Liver (tissue), 9 donors: ENCODE data around the gene TTI1. TPM values are rescaled to one million over a fixed set of nuclear protein-coding genes. Genes with fewer than 3 reads are reported as not detected.

Experiments
- DNase-seq: peaks from one replicate; pipeline ENCODE4 v3.0.0-alpha.2; 2017; ENCODE audit warnings: low spot score
- H3K27ac ChIP-seq, 2 donors: one replicate each; pipeline ENCODE4 v1.7.0; 2013; ENCODE audit warnings: inconsistent platforms in 2 of 2, low read length in 2 of 2, control low read depth in 1 of 2, low read depth in 1 of 2, mild to moderate bottlenecking in 1 of 2
- H3K27me3 ChIP-seq, 4 donors: one replicate each; pipeline versions ENCODE4 v1.6.1 to v1.7.0; 2013; ENCODE audit warnings: low read length in 3 of 4, inconsistent platforms in 1 of 4, mild to moderate bottlenecking in 1 of 4, moderate library complexity in 1 of 4; ENCODE audit not compliant: control insufficient read depth in 4 of 4, insufficient read depth in 4 of 4
- H3K36me3 ChIP-seq, 4 donors: one replicate each; pipeline versions ENCODE4 v1.6.1 to v1.7.0; 2013; ENCODE audit warnings: low read length in 3 of 4, mild to moderate bottlenecking in 3 of 4, low read depth in 1 of 4, moderate library complexity in 1 of 4; ENCODE audit not compliant: control insufficient read depth in 4 of 4, insufficient read depth in 3 of 4
- H3K4me1 ChIP-seq, 4 donors: one replicate each; pipeline versions ENCODE4 v1.6.1 to v1.7.0; 2013; ENCODE audit warnings: low read length in 3 of 4, mild to moderate bottlenecking in 3 of 4, moderate library complexity in 1 of 4; ENCODE audit not compliant: control insufficient read depth in 4 of 4, insufficient read depth in 4 of 4
- H3K4me3 ChIP-seq, 3 donors: one replicate each; pipeline versions ENCODE4 v1.6.1 to v1.7.0; 2013; ENCODE audit warnings: low read length in 3 of 3, control low read depth in 1 of 3, low read depth in 1 of 3, mild to moderate bottlenecking in 1 of 3
- H3K9ac ChIP-seq, 2 donors: one replicate each; pipeline ENCODE4 v1.7.0; 2013; ENCODE audit warnings: low read length in 2 of 2, mild to moderate bottlenecking in 2 of 2, moderate library complexity in 2 of 2, control low read depth in 1 of 2, low read depth in 1 of 2
- H3K9me3 ChIP-seq, 4 donors: one replicate each; pipeline versions ENCODE4 v1.6.1 to v1.7.0; 2013; ENCODE audit warnings: low read length in 3 of 4; ENCODE audit not compliant: control insufficient read depth in 4 of 4
- EGR1 ChIP-seq, 2 donors: IDR thresholded peaks; 2 replicates each; pipeline ENCODE4 v1.6.1; 2016 to 2018; ENCODE audit warnings: antibody characterized with exemption in 2 of 2, low read depth in 2 of 2
- FOXA1 ChIP-seq: IDR thresholded peaks from 2 replicates; pipeline ENCODE4 v1.6.1; 2016; ENCODE audit warnings: antibody characterized with exemption
- FOXA2 ChIP-seq: IDR thresholded peaks from 2 replicates; pipeline ENCODE4 v1.6.1; 2016; ENCODE audit warnings: antibody characterized with exemption
- GABPA ChIP-seq, 2 donors: IDR thresholded peaks in 1 of 2; conservative IDR thresholded peaks in 1 of 2; 2 replicates each; pipeline ENCODE4 v1.6.1; 2016; ENCODE audit warnings: antibody characterized with exemption in 2 of 2, mild to moderate bottlenecking in 1 of 2, moderate library complexity in 1 of 2
- HNF4A ChIP-seq, 2 donors: conservative IDR thresholded peaks; 2 replicates each; pipeline ENCODE4 v1.6.1; 2016; ENCODE audit warnings: antibody characterized with exemption in 2 of 2, mild to moderate bottlenecking in 2 of 2
- HNF4G ChIP-seq: IDR thresholded peaks from 2 replicates; pipeline ENCODE4 v1.6.1; 2016; ENCODE audit warnings: antibody characterized with exemption
- JUND ChIP-seq, 2 donors: IDR thresholded peaks; 2 replicates each; pipeline ENCODE4 v1.6.1; 2016; ENCODE audit warnings: antibody characterized with exemption in 2 of 2
- NR2F2 ChIP-seq: IDR thresholded peaks from 2 replicates; pipeline ENCODE4 v1.6.1; 2016; ENCODE audit warnings: antibody characterized with exemption
- RAD21 ChIP-seq, 2 donors: IDR thresholded peaks; 2 replicates each; pipeline ENCODE4 v1.6.1; 2016; ENCODE audit warnings: antibody characterized with exemption in 2 of 2, mild to moderate bottlenecking in 2 of 2
- RXRA ChIP-seq, 2 donors: IDR thresholded peaks; 2 replicates each; pipeline ENCODE4 v1.6.1; 2017 to 2018; ENCODE audit warnings: antibody characterized with exemption in 2 of 2, mild to moderate bottlenecking in 1 of 2
- SP1 ChIP-seq: IDR thresholded peaks from 2 replicates; pipeline ENCODE4 v1.6.1; 2018; ENCODE audit warnings: antibody characterized with exemption, mild to moderate bottlenecking
- TAF1 ChIP-seq: conservative IDR thresholded peaks from 2 replicates; pipeline ENCODE4 v1.6.1; 2016; ENCODE audit warnings: antibody characterized with exemption, mild to moderate bottlenecking
- YY1 ChIP-seq: IDR thresholded peaks from 2 replicates; pipeline ENCODE4 v1.6.1; 2016; ENCODE audit warnings: antibody characterized with exemption, mild to moderate bottlenecking
- WGBS: extraction: QIAGEN DNeasy Blood & Tissue Kit; methylation state at CpG from one replicate; pipeline ENCODE4 v1.1.7; 2013; 5-methylcytosine and 5-hydroxymethylcytosine counted together
- polyA plus RNA-seq, 2 donors: library from polyadenylated mRNA; stranded (reverse) in 1 of 2; unstranded in 1 of 2; fragments of 200-250 nt in 1 of 2; fragments of >200 nt in 1 of 2; fragmentation: Nextera tagmentation in 1 of 2; extraction: Ambion mirVana in 1 of 2; gene quantifications; one replicate each; pipeline versions ENCODE4 v1.2.1 to v1.2.3, GENCODE V29; 2013 to 2015
- total RNA-seq, 2 donors: library from RNA; depleted of rRNA; stranded (reverse); fragments of >200 nt; gene quantifications; one replicate each; pipeline ENCODE4 v1.2.3, GENCODE V29; 2014
- TF ChIP-seq, protein P1 (sequence below): IDR thresholded peaks from 2 replicates; pipeline ENCODE4 v1.6.1; 2016; ENCODE audit warnings: antibody characterized with exemption
- TF ChIP-seq, protein P2 (sequence below): IDR thresholded peaks from 2 replicates; pipeline ENCODE4 v1.6.1; 2016; ENCODE audit warnings: antibody characterized with exemption, mild to moderate bottlenecking
- TF ChIP-seq, protein P3 (sequence below): IDR thresholded peaks from 2 replicates; pipeline ENCODE4 v1.6.1; 2016; ENCODE audit warnings: antibody characterized with exemption
- TF ChIP-seq, protein P4 (sequence below): fragments of 150-350 bp; IDR thresholded peaks from 2 replicates; pipeline ENCODE4 v1.5.1; 2017; ENCODE audit warnings: improper control_type of control experiment, low read depth, low read length; ENCODE audit not compliant: missing input control
- TF ChIP-seq, protein P5 (sequence below): IDR thresholded peaks from 2 replicates; pipeline ENCODE4 v1.6.1; 2016; ENCODE audit warnings: antibody characterized with exemption
- donor health status: healthy.
- donor health status: healthy.
- donor health status: healthy.
- donor health status: healthy.
- donor health status: healthy.

The TTI1 gene
- total and polyA plus RNA-seq, 4 donors: 4.6 to 20.4 (median 11.3) TPM

DNA sequence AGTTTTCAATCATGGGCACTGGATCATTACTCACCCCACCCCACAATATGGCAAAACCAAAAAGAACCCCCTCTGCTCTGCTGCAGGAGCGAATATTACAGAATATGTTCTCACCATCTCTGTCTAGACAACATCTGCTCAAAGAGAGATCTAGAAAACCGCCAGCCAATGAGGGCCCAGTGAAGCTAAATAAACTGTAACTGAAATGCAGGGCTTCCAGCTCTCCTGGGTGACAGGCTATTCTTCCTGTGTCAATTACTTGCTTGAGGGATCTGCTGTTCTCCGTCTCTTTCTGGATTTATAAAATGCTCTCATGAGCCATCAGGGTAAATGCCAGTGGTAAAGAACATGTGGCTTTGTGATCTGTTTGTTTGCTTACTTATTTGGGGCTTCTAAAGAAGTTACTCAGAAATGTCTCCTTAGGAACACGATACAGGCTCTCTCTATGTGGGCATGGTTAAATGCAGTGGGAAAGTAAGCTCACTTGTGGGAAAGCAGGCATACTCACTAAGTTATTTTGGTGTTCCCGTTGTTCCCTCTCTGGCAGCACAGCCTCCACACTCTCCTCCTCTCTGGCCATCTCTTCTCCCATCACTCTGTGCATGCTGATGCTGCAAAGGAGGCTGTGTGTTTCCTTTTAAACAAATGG lies 44.8 kb downstream of the TTI1 start:
- H3K36me3 ChIP-seq: no peaks in the 10 kb centered on the region
- no peak overlapping the region for H3K27ac ChIP-seq
- H3K27me3 ChIP-seq: no peaks in the 10 kb centered on the region
- no peak for DNase-seq
- H3K9me3 ChIP-seq: no peaks in the 10 kb centered on the region
- no peak overlapping the region for H3K4me3 ChIP-seq
- H3K9ac ChIP-seq: no peak overlapping the region
- TF ChIP-seq NR2F2: no peak
- TF ChIP-seq, protein P1, sequence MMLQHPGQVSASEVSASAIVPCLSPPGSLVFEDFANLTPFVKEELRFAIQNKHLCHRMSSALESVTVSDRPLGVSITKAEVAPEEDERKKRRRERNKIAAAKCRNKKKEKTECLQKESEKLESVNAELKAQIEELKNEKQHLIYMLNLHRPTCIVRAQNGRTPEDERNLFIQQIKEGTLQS: no peak
- TF ChIP-seq FOXA1: no peak
- TF ChIP-seq HNF4G: no peak
- no peak for TF ChIP-seq GABPA (IDR thresholded peaks at IDR 0.05 in 1 of 2, conservative IDR thresholded peaks at IDR 0.05 in 1 of 2)
- TF ChIP-seq, protein P2, sequence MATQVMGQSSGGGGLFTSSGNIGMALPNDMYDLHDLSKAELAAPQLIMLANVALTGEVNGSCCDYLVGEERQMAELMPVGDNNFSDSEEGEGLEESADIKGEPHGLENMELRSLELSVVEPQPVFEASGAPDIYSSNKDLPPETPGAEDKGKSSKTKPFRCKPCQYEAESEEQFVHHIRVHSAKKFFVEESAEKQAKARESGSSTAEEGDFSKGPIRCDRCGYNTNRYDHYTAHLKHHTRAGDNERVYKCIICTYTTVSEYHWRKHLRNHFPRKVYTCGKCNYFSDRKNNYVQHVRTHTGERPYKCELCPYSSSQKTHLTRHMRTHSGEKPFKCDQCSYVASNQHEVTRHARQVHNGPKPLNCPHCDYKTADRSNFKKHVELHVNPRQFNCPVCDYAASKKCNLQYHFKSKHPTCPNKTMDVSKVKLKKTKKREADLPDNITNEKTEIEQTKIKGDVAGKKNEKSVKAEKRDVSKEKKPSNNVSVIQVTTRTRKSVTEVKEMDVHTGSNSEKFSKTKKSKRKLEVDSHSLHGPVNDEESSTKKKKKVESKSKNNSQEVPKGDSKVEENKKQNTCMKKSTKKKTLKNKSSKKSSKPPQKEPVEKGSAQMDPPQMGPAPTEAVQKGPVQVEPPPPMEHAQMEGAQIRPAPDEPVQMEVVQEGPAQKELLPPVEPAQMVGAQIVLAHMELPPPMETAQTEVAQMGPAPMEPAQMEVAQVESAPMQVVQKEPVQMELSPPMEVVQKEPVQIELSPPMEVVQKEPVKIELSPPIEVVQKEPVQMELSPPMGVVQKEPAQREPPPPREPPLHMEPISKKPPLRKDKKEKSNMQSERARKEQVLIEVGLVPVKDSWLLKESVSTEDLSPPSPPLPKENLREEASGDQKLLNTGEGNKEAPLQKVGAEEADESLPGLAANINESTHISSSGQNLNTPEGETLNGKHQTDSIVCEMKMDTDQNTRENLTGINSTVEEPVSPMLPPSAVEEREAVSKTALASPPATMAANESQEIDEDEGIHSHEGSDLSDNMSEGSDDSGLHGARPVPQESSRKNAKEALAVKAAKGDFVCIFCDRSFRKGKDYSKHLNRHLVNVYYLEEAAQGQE: no peak
- TF ChIP-seq, protein P3, sequence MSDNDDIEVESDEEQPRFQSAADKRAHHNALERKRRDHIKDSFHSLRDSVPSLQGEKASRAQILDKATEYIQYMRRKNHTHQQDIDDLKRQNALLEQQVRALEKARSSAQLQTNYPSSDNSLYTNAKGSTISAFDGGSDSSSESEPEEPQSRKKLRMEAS: no peak
- TF ChIP-seq HNF4A (conservative IDR thresholded peaks at IDR 0.05): no peak
- no peak for TF ChIP-seq EGR1 (IDR thresholded peaks at IDR 0.05; ENCODE audit: low read depth in 2 of 2)
- no peak for TF ChIP-seq RAD21 (IDR thresholded peaks at IDR 0.05)
- TF ChIP-seq RXRA (IDR thresholded peaks at IDR 0.05): no peak
- no peak for TF ChIP-seq TAF1
- TF ChIP-seq, protein P4, sequence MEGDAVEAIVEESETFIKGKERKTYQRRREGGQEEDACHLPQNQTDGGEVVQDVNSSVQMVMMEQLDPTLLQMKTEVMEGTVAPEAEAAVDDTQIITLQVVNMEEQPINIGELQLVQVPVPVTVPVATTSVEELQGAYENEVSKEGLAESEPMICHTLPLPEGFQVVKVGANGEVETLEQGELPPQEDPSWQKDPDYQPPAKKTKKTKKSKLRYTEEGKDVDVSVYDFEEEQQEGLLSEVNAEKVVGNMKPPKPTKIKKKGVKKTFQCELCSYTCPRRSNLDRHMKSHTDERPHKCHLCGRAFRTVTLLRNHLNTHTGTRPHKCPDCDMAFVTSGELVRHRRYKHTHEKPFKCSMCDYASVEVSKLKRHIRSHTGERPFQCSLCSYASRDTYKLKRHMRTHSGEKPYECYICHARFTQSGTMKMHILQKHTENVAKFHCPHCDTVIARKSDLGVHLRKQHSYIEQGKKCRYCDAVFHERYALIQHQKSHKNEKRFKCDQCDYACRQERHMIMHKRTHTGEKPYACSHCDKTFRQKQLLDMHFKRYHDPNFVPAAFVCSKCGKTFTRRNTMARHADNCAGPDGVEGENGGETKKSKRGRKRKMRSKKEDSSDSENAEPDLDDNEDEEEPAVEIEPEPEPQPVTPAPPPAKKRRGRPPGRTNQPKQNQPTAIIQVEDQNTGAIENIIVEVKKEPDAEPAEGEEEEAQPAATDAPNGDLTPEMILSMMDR: no peak
- TF ChIP-seq YY1: no peak
- TF ChIP-seq, protein P5, sequence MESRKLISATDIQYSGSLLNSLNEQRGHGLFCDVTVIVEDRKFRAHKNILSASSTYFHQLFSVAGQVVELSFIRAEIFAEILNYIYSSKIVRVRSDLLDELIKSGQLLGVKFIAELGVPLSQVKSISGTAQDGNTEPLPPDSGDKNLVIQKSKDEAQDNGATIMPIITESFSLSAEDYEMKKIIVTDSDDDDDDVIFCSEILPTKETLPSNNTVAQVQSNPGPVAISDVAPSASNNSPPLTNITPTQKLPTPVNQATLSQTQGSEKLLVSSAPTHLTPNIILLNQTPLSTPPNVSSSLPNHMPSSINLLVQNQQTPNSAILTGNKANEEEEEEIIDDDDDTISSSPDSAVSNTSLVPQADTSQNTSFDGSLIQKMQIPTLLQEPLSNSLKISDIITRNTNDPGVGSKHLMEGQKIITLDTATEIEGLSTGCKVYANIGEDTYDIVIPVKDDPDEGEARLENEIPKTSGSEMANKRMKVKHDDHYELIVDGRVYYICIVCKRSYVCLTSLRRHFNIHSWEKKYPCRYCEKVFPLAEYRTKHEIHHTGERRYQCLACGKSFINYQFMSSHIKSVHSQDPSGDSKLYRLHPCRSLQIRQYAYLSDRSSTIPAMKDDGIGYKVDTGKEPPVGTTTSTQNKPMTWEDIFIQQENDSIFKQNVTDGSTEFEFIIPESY: no peak
- no peak for TF ChIP-seq SP1
- no peak for TF ChIP-seq FOXA2
- TF ChIP-seq JUND (IDR thresholded peaks at IDR 0.05): no peak
- WGBS: 95% methylated on average over 5 of the region's 5 CpGs
- peaks cover 16 to 81% (median 61%) of the 10 kb centered on the region in 4 donors for H3K4me1 ChIP-seq
